ENCODE measurements around the gene MAP7.
"Not testable (repeated sequence)": the region's sequence is repeated elsewhere in the genome, so short reads cannot be mapped to it uniquely, and the experiment has no call there.

MAP7 gene

DNA sequence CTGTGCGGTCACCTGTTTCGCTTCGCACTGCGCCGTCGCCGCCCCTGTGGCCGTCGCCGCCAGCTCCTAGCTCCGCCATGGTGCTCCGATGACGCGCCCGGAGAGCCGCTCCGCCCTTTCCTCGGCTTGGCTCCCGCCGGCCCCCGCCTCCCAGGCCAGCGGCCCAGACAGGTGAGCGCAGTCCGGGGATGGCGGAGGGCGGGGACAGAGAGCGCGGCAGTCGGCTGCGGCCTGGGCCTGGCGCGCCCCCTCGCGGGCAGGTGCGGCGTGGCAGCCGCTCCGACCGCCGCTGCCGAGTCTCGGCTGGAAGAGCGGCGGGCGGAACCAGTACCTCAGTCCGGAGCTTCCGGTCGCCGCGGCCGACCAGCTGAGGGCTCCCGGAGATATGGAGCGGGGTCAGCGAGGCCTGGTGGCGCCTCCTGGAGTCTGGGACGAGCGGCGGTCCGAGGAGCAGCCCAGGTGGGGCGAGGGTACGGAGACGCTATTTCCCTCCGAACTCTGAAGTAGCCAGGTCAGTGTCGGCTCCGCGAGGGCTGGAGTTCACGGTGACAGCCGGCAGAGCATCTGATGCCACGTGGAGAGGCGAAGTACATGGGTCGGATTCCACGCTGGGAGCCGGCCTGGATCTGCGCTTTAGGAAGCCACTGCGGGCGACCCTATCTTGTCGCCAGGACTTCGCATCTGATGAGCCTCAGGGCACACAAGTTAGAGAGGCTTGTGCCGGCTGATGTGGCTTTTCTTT, at the start of gene MAP7:
TSS of gene MAP7 (minus strand) at position 93 of the 742 bp plus-strand sequence. CDS start at position 79, 14 bp downstream.
- peak; percentile 88 for DNase-seq

DNA sequence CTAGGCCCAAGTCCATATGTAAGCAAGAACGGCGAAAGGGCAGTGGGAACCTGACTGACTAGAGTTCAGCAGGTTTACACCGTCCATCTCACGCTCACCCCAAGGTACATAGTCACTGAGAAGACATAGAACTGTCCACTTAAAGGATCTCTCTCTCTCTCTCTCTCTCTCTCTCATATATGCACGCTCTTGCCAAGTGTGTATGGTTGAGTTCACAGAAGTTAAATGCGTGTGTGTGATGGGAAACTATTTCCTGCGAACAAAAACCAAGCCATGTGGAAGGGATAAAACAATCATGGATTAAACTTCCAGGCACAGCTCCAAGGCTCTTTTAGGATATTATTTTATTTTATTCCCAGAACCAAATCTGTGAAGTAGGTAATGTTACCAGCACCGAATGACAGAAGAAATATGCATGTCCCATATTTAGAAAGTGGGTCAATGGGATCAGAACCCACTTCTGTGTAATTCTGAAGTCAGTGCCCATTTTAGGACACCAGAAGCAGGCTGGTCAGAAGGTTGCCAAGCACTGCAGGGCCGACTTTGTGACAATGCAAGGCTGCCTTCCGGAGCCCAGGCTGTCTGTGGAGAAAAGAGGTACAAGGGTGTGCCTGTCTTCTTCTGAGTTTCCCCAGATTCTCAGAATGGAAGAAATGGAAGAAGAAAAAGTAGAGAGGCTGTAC, 49.2 kb upstream of the MAP7 start:
- DNase-seq, result no peak

DNA sequence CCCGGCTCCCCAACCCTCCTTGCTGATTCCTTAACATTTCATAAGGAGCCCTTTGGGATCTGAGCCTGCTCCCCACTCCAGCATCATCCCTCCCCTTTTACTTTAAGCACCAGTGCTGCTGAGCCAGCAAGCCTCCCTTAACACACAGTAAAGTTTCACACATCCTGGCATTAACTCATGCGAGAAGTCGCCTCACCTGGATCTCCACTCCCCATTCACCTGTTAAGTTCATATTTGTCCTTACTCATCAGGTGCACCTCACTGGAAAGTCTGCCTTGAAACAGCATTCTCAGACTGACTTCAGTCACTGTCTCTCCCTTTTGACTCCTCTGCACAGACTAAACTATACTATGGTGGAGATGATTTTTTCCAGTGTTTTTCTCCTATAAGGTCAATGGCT, 47.8 kb upstream of the MAP7 start:
- no peak for DNase-seq

DNA sequence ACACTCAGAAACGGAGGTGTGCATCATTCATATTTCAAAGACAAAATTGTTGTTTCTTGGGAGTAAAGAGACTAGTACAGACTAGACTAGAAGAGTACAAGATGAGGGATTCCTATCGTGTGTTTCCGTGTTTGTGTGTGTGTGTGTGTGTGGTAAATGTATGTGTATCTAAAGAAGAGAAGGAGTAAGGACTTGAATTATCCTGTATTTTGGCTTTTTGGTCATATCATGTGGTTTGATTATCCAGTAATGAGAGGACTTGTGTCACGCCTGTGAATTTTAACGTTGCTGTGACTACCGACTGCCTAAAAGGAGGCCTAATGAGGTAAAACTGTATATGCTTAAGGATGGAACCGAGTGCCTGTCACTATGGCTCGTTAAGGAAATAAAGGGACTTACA, 44.4 kb upstream of the MAP7 start:
- DNase-seq, result no peak

DNA sequence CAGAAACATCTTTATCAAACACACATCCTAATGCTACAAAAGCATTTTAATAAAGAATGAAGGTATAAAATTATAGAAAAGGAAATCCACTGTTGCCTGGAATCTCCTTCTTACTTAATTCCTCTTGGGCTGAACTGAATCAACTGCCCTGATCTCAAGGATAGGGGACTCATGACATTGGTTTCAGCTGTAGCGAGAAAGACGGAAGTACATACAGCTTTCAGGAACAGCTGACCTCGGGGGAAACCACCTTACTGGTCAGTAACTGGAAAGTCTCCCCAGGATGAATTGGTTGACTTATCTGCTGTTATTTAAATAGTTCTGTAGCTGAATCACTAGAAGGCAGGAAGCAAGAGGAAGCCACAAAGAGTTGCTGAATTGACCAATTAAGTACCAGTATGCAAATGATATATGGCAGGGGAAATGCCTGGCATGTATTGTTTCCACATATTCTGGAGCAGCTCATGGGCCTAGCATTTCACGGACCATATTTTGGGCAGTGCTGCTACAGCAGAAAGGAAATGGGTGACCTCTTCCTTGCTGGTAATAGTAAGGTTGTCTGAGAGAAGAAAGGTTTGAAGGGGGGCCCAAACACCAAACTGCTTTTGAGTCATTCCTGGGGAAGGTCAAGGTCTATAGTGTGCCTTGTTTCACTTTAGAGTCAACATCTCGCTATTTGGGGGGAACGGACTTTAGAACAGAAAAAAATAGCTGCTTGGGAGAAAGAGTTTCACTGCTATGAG, 43.7 kb upstream of the MAP7 start:
- no peak for DNase-seq

DNA sequence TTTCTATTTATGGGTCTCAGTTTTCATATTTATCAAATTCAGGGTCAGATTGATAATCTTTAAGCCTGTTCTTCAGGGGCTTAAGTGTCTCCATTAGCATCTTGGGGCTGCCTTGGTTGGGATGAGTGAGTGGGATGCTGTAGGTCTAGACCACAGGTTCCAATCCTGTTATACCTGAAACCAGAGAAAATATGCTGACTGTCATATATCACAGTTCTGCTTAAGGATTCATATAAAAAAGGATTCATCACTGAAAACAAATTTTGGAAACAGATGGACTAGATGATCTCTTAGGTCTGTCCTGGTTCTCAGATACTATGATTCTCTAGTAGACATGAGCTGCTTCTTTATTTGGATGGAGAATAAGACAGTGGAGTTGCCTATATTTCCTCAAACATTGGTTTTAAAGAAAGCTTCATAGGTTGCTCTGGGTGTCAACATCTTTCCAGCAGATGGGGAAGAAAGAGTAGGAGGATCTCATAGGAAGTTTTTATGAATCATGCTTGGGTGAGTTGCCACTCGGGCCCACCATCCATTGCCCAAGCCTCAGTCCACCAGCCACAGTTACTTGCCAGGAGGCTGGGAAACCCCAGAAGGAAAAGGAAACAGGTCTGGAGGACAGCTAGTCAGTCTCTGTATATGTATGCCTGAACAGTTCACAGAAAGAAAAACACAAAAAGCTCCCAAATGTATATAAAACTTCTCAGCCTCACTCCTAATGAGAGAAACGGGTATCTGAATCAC, 42.9 kb upstream of the MAP7 start:
- DNase-seq, result no peak

DNA sequence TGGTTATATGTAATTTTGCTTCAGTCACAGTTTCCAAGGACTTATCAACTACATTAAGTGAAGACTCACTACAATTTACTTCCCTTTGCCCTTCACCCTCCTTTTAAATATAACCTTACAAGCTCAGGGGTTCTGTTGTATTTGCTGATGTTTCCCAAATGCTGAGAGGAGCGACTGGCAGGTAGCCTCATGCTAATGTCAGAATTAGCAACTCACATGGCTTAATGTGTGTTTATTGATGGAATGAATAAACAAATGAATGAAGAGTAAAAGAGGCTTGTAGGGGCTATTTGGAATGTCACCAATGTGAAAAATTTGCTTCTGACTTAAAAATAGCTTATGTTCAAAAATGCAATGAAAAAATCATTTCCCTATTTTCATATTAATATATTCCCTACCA, 41.4 kb upstream of the MAP7 start:
- DNase-seq, result no peak

DNA sequence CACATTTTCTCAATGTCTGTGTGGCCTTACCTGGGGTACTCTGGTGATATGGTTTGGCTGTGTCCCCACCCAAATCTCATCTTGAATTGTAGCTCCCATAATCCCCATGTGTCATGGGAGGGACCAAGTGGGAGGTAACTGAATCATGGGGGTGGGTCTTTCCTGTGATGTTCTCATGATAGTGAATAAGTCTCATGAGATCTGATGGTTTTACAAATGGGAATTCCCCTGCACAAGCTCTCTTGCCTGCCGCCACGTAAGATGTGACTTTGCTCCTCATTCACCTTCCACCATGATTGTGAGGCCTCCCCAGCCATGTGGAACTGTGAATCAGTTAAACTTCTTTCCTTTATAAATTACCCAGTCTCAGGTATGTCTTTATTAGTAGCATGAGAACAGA, 40.6 kb upstream of the MAP7 start:
- not testable (repeated sequence) for DNase-seq

DNA sequence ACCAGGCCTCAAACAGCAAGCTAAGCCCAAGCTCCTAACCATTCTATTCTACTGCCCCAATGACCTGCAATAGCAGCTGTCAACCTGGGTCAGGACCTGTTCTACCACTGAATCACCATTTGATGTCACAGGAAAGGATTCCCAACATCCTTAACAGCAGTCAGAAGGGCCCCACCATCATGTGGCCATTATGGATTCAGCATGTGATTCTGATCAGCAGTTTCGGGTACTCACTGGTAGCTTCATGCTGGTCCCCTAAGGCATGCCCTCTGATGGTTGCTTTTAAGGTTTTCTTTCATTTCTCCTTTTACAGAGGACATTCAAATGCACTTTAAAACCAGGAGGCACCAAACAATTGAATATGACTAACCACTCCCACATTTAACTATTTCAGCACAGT, 37.3 kb upstream of the MAP7 start:
- DNase-seq, result no peak

DNA sequence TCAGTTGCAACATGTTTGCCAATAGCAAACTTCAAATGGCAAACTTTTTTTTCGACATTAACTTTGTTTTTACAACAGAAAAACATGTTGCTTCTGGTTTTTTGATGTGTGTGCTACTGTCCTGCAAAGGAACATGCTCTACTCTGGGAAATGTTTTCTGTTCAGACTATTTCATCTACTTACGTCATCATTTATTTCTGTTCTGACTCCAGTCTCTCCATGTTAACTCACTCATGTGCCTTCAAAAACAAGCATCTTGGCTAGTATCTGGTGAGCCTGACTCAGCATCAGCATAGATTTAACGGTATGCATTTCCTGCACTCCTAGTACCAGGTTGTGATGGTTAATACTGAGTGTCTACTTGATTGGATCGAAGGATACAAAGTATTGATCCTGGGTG, 36.1 kb upstream of the MAP7 start:
- no peak for DNase-seq

DNA sequence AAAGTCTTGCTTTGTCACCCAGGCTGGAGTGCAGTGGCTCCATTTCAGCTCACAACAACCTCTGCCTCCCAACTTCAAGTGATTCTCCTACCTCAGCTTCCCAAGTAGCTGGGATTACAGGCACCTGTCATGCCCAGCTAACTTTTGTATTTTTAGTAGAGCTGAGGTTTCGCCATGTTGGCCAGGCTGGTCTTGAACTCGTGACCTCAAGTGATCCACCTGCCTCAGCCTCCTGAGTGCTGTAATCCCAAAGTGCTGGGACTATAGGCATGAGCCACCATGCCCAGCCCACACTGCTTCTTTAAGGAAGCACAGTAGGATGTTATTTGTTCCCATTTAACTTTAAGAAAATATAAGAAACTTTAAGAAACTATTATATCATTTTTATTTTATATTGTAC, 35.3 kb upstream of the MAP7 start:
- DNase-seq, result not testable (repeated sequence)

DNA sequence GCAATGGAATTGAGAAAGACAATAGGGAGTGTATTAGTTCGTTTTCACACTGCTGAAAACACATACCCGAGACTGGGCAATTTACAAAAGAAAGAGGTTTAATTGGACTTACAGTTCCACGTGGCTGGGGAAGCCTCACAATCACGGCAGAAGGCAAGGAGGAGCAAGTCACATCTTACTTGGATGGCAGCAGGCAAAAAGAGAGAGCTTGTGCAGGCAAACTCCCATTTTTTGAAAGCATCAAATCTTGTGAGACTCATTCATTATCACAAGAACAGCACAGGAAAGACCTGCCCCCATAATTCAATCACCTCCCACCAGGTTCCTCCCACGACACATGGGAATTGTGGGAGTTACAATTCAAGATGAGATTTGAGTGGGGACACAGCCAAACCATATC, 34.1 kb upstream of the MAP7 start:
- not testable (repeated sequence) for DNase-seq

DNA sequence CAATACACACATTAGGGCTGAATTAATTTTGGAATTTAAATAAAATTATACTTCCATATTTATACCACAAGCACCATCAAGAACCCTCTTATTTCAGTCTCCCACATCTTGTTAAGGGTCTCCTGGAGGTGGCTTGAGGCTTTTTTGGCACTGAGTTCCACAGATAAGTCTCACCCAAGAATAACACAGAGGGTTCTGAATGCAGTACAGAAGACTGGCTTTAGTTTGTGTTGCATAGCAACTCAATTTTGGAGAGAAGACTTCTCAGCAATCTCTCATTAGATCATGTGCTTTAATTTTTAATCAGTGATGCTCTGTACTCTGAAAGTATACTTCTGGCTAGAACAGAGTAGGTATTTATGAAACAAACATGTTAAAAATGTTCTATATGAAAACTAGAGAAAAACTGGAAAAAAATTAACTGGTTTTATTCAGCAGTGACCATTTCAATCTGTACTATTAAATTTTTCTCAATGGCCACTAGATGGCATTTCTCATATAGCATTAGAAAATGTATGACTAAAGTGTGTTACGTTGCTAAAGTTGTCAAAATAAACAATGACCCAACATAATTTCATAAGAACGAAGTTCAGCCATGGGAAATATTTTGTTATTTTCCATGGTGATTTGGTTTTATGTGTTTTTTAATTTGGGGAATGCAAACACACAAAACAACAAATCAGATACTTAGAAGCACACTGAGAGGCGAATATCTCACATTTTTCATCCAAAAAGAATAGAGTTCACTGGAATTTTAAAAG, 32.7 kb upstream of the MAP7 start:
- DNase-seq, result peak; percentile 40

DNA sequence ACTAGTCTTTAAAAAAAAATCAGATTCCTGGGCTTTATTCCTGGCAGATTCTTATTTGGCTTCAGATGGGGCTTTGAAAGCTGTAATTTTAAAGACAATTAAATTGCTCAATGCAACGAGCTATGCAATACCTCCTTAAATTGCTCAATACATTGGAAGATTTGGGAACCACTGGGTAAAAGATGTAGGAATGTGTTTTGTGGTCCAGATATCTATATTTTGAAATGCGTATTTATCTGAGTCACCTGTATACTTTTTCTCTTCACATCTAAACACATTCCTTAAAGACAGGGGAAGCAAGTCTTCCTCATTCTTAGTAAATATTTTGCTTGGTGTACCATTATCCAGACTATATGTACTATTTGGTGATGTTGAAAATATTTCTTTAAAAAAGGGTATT, 29.6 kb upstream of the MAP7 start:
- DNase-seq, result no peak

DNA sequence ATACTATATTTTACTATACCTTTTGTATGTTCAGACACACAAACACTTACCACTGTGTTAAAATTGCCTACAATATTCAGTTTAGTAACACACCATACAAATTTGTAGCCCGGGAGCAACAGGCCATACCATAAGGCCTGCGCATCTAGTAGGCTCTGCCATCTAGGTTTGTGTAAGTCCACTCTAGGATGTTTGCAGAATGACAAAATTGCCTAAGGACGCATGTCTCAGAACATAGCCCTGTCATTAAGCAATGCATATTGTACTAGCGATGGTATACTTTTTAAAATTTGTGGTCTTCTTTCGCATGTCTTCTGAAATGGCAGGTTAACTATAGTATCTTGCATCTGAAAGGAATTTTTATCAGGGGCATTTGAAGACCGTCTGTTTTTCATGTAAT, 26.6 kb upstream of the MAP7 start:
- DNase-seq, result no peak

DNA sequence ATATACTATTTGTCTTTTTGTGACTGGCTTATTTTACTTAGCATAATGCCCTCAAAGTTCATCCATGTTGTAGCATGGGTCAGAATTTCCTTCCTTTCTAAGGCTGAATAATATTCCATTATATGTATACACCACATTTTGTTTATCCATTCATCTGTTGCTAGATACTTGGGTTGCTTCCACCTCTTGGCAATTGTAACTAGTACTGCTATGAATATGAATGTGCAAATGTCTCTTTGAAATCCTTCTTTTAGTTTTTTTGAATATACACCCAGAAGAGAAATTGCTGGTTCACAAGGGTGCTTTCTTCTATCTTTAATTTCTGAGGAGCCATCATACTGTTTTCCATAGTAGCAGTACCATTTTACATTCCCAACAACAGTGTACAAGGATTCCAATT, 21.3 kb upstream of the MAP7 start:
- DNase-seq, result no peak

DNA sequence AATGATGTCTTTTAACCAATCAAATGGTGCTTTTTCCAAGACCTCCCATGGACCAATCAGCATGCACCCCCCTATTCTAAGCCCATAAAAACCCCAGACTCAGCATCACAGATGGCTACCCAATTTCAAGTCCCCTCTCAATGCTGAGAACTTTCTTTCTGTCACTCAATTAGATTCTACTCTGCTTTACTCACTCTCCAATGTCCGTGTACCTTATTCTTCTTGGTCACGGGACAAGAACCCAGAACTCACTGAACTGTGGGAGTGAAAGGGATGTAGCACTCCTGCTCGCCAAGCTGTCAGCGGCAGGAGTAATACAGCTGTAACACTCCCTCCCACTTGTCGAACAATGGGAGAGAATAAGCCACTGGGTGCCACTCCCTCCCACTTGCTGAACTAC, 20.8 kb upstream of the MAP7 start:
- no peak for DNase-seq

DNA sequence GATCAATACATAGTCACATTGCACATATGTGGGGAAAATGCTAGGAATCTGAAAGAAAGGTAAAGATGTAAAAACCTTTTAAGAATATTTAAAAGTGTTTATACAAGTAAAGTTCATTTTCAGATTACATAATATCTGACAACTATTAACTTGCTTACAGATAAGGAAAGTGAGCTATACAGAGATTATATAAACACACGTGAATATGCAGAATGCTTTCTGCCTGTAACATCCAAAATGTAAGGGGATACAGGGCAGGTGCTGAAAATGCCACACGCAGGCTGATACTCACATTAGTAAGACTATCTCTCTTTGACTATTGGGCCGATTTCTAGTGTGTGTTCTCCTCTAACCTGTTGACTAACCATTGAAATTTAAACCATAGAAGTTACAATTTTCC, 17.9 kb upstream of the MAP7 start:
- DNase-seq, result no peak

DNA sequence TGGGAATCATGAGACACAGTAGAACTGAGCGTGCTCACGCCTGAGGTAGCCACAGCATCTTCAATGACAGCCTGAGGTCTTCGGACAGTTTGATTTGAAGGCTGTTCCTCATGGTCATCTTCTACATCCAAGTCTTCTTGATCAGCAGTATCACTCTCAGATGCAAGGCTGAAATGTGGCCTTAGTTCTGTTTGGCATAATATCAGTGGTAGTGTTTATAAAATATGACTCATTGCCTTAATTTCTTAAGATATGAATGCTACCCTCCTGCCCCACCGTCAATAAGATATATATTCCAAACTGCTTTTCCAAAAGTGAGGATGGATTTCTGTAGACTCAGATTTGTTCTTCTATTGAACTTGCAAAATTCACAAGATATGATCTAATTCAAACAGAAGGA, 17.5 kb upstream of the MAP7 start:
- DNase-seq, result no peak

DNA sequence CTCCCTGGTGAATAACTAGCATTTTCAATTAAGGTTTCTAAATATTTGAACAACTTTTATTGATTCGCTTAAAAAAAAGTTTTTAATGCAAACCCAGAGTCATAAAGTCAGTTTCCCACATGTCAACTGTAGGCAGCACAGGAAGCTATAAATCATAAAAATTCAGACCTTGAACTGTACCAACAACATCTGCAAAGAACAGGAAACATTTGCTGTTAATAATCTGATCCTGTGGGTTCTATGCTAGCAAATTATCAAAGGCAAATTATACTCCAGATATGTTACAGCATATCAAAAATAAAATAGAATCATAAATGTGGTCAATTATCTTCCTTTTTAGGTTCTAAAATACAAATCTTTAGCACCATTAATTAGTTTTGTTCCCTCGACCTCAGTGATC, 16.6 kb upstream of the MAP7 start:
- no peak for DNase-seq

DNA sequence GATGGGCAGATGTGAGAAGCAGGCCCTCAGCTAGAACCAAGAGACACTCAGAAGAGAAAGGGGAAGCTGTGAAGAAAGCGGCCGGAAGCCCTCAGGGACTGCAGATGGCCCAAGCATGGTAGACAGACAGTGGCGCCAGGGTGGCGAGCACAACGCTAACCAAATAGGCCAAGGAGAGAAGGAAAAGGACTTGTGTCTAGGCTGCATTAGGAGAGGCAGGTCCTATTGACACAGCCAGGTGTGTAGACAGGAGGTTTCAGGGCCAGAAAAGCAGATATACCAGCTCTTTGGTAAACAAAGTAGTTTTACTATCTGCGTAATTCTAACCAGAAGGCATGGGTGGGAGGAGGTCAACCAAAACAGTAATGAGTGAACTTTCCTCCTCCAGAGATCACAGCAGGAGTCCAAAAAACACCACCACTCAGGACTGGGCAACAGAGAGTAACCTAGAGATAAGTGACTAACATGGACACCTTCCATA, 15.8 kb upstream of the MAP7 start:
- no peak for DNase-seq

DNA sequence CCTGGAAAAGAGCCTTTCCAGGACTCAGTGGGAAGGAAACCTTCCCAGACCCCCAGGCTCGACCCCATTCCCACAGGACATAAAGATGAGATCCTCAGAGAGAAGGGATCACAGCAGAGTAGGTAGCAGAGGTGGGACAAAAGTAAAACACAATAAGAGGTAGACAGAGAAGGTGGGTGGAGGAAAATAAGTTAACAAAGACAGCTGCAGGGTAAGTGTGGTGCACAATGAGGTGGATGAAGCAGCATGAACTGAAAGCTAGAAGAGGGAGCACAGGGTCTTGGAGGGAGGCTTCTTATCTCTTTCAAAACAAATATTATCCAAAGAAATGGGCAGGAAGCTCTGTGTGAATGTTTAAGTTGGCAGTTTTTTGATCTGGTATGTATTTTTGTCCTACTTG, 14.0 kb upstream of the MAP7 start:
- no peak for DNase-seq

All from NCI-H1105 treated with DMSO at 0.1 percent for 48 hours (cell line).